Stimulated activated CD8-positive, alpha-beta memory T cell treated with anti-CD3 and anti-CD28 coated beads, Interleukin-12 subunit alpha, Interleukin-12 subunit beta, amount 100 ng/mL, for 24 hours (primary cell): Measurements from ENCODE around the gene PRKCG.
"Not testable (repeated sequence)": the region's sequence is repeated elsewhere in the genome, so short reads cannot be mapped to it uniquely, and the experiment has no call there.

Experiments
- DNase-seq: peaks from one replicate; pipeline ENCODE4 v3.0.0-alpha.2; 2020; ENCODE audit errors: extremely low read depth

Gene PRKCG

DNA sequence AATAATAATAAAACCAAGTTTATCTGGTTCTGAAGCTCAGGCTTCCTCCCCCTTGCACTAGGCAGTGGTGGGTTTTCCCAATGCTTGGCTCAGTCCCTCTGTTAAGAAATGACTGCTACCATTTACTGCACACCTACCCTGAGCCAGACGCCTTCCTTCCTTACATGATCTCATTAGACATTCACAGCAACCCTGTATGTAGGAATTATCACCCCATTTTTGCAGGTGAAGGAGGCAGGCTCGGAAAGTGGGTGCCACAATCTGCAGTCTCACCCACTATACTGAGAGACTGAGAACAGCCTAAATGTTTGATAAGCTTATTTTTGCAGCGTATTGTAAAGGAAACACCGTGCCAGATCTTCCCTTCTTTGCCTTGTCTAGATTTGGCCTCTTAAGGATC lies 62.4 kb downstream of the PRKCG start:
- no peak for DNase-seq

GRCh38 chr19:53944933-53945332 lies 62.9 kb downstream of the PRKCG start:
- no peak for DNase-seq

DNA sequence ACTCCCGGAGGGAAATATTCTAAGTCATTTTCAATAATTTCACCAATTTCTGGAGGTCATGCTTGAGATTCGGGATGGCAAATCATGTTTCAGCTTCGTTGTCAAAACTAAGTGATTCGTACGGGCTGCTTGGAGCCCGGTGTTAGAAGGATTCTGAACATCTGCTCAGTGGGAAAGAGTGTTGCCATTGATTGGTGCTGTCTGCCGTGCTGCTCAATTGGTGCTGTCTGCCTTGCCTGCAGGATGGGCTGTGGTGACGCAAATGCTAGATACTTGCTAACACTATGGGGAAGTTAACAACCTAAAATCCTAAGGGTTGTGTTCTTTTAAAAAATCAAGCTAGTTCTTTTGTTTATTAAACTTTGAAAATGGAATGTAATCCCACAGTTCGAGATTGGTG lies 63.4 kb downstream of the PRKCG start:
- DNase-seq: no peak

- DNase-seq: no peak
Measured at GRCh38 chr19:53945998-53946397, 64.0 kb downstream of the PRKCG start.

- no peak for DNase-seq
Measured at GRCh38 chr19:53947624-53948023, 65.6 kb downstream of the PRKCG start.

GRCh38 chr19:53948611-53949010 lies 66.6 kb downstream of the PRKCG start:
- DNase-seq: not testable (repeated sequence)

DNA sequence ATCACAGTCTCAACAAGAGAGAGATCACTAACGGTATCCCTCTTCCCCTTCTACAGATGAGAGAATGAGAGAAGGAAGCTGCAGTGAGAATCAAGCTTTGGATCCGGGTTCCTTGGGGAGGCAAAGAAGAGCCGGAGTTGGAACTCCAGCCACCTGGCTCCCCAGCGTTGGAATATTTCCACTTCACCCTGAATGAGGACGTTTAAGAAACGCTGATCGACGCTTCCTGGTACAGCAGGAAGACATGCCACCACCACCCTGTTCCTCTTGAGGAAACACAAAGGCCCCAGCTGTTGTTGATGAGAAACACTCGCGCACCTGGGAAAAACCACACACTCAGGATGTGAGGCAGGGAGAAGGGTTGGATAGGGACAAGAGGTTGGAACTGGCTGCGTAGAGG lies 69.4 kb downstream of the PRKCG start:
- no peak for DNase-seq

GRCh38 chr19:53951947-53952346 lies 70.0 kb downstream of the PRKCG start:
- no peak for DNase-seq

DNA sequence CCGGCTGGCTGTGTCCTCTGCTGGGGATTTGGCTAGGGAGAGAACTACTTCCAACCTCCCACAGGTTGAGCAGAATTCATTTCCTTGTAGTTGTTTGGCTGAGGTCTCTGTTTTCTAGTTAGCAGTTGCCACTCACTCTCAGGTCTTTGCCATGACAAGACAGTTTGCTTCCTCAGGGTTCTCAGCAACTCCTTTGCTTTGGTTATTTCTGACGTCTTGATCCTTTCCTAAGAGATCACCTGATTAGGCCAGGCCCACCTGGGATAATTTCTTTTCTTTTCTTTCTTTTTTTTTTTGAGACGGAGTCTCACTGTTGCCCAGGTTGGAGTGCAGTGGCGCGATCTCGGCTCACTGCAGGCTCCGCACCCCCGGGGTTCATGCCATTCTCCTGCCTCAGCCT lies 71.4 kb downstream of the PRKCG start:
- no peak for DNase-seq
